ENCODE results near the gene GSX1.

Gene GSX1

GRCh38 chr13:27834095-27834494 lies 41.8 kb downstream of the GSX1 start:
- Histone ChIP-seq H3K27ac (ENCODE audit: extremely low read depth, low read depth, low read length) (no peak overlapping the region), H3K9me3 (ENCODE audit: control insufficient read depth, insufficient read depth, low read depth, low read length) (no peaks in the 10 kb centered on the region), H3K4me1 (ENCODE audit: control insufficient read depth, insufficient read depth, low read length) (no peaks in the 10 kb centered on the region), H3K4me3 (ENCODE audit: low read depth, low read length) (no peak overlapping the region), H3K36me3 (ENCODE audit: control insufficient read depth in 2 of 2, insufficient read depth in 1 of 2, low read length in 2 of 2) (no peaks in the 10 kb centered on the region)
- TF ChIP-seq ZIC2 (tag by site-specific recombination; IDR thresholded peaks at IDR 0.05) (no peak), ZNF530 (tag by site-specific recombination; IDR thresholded peaks at IDR 0.05; ENCODE audit: low read depth) (no peak), BCL6B (tag by site-specific recombination; IDR thresholded peaks at IDR 0.05) (no peak), FEZF1 (tag by site-specific recombination; IDR thresholded peaks at IDR 0.05) (peak; percentile 80), OVOL3 (tag by site-specific recombination; IDR thresholded peaks at IDR 0.05) (no peak)
- ChIA-PET POLR2A (no interaction called here), CTCF (interaction anchor here (0.9 to 1.2 kb wide), 3 partner anchors 8 to 887 kb away, joined by 3 to 6 read pairs (median 3); no protein-coding TSS in a partner anchor)

- H3K4me1 ChIP-seq (ENCODE audit: control insufficient read depth, insufficient read depth, low read length): 0 out of 2 replicates have a peak, but pooled peaks cover 5% of the 10 kb centered on the region
- no peaks in the 10 kb centered on the region for H3K9me3 ChIP-seq (ENCODE audit: control insufficient read depth, insufficient read depth, low read depth, low read length)
- no peak for TF ChIP-seq BCL11A (tag by site-specific recombination; IDR thresholded peaks at IDR 0.05; ENCODE audit: low read depth)
- no peak for TF ChIP-seq ZNF621 (tag by site-specific recombination; IDR thresholded peaks at IDR 0.05)
- no peak for TF ChIP-seq ZBTB8A (tag by site-specific recombination; IDR thresholded peaks at IDR 0.05)
- no peak for TF ChIP-seq ZNF777 (tag by site-specific recombination; IDR thresholded peaks at IDR 0.05; ENCODE audit: borderline replicate concordance)
- peak; percentile 94 for TF ChIP-seq ZNF529 (tag by site-specific recombination; IDR thresholded peaks at IDR 0.05; ENCODE audit: insufficient replicate concordance)
- TF ChIP-seq ZNF544 (tag by site-specific recombination; IDR thresholded peaks at IDR 0.05): no peak
- no peak overlapping the region for H3K4me3 ChIP-seq (ENCODE audit: low read depth, low read length)
- H3K27ac ChIP-seq (ENCODE audit: extremely low read depth, low read depth, low read length): no peak overlapping the region
- H3K36me3 ChIP-seq (ENCODE audit: control insufficient read depth in 2 of 2, insufficient read depth in 1 of 2, low read length in 2 of 2): no peaks in the 10 kb centered on the region
- ChIA-PET CTCF (interaction anchor here (1.5 kb wide), 1 partner anchor 9 kb away, joined by 6 read pairs; no protein-coding TSS in a partner anchor), POLR2A (no interaction called here)
Measured at GRCh38 chr13:27835799-27836198, 43.5 kb downstream of the GSX1 start.

GRCh38 chr13:27839809-27840467 lies 47.7 kb downstream of the GSX1 start:
- no peaks in the 10 kb centered on the region for H3K9me3 ChIP-seq (ENCODE audit: control insufficient read depth, insufficient read depth, low read depth, low read length)
- no peaks in the 10 kb centered on the region for H3K36me3 ChIP-seq (ENCODE audit: control insufficient read depth in 2 of 2, insufficient read depth in 1 of 2, low read length in 2 of 2)
- CTCF ChIA-PET: interaction anchor here (1.7 kb wide), 1 partner anchor 10 kb away, joined by 6 read pairs; no protein-coding TSS in a partner anchor
- no peak overlapping the region for H3K4me3 ChIP-seq (ENCODE audit: low read depth, low read length)
- 0 out of 2 replicates have a peak, but pooled peaks cover 5% of the 10 kb centered on the region for H3K4me1 ChIP-seq (ENCODE audit: control insufficient read depth, insufficient read depth, low read length)
- no peak overlapping the region for H3K27ac ChIP-seq (ENCODE audit: extremely low read depth, low read depth, low read length)
- POLR2A ChIA-PET: no interaction called here
- TF ChIP-seq SCRT2 (tag by site-specific recombination; IDR thresholded peaks at IDR 0.05): no peak
- TF ChIP-seq ZNF37A (tag by site-specific recombination; IDR thresholded peaks at IDR 0.05): no peak
- no peak for TF ChIP-seq ZNF704 (tag by site-specific recombination; IDR thresholded peaks at IDR 0.05)
- TF ChIP-seq ZNF561 (tag by site-specific recombination; IDR thresholded peaks at IDR 0.05; ENCODE audit: borderline replicate concordance): no peak
- TF ChIP-seq ZNF121 (tag by site-specific recombination; IDR thresholded peaks at IDR 0.05): no peak
- TF ChIP-seq ZNF140 (tag by site-specific recombination; IDR thresholded peaks at IDR 0.05): no peak
- TF ChIP-seq OSR2 (tag by site-specific recombination; IDR thresholded peaks at IDR 0.05): no peak
- TF ChIP-seq WT1 (tag by site-specific recombination; IDR thresholded peaks at IDR 0.05): 0 out of 2 replicates have a peak, but pooled peaks have one; percentile 21
- no peak for TF ChIP-seq ZNF621 (tag by site-specific recombination; IDR thresholded peaks at IDR 0.05)
- TF ChIP-seq ZBTB49 (tag by site-specific recombination; IDR thresholded peaks at IDR 0.05; ENCODE audit: low read depth): no peak
- TF ChIP-seq ZNF580 (tag by site-specific recombination; IDR thresholded peaks at IDR 0.05): no peak
- no peak for TF ChIP-seq KLF1 (tag by site-specific recombination; IDR thresholded peaks at IDR 0.05)
- TF ChIP-seq ZFP69B (tag by site-specific recombination; IDR thresholded peaks at IDR 0.05): 0 out of 2 replicates have a peak, but pooled peaks have one; percentile 21
- TF ChIP-seq ZNF529 (tag by site-specific recombination; IDR thresholded peaks at IDR 0.05; ENCODE audit: insufficient replicate concordance): no peak
- no peak for TF ChIP-seq ZBTB6 (tag by site-specific recombination; IDR thresholded peaks at IDR 0.05)
- no peak for TF ChIP-seq SP7 (tag by site-specific recombination; IDR thresholded peaks at IDR 0.05)
- TF ChIP-seq ZNF433 (tag by site-specific recombination; IDR thresholded peaks at IDR 0.05; ENCODE audit: low read depth): no peak
